MM.1S (cell line): ENCODE results near the gene C18orf63.

Experiments used
- DNase-seq: peaks from one replicate; pipeline ENCODE4 v3.0.0-alpha.2; 2015
- H2AFZ ChIP-seq: fragments of 300-600 bp; sonication (generic); 2 replicates; pipeline ENCODE4 v1.6.0; 2016; ENCODE audit warnings: antibody characterized with exemption, low read length
- H3F3A ChIP-seq: fragments of 300-600 bp; sonication (generic); 2 replicates; pipeline ENCODE4 v1.6.1; 2016; ENCODE audit warnings: mild to moderate bottlenecking, antibody characterized with exemption, low read length, moderate library complexity, mixed read lengths; ENCODE audit not compliant: insufficient read depth
- H3K27ac ChIP-seq: fragments of 300-600 bp; sonication (generic); 2 replicates; pipeline ENCODE4 v1.5.1; 2016; ENCODE audit warnings: mild to moderate bottlenecking, low read length
- H3K27me3 ChIP-seq: fragments of 300-600 bp; sonication (generic); replicated peaks from 2 replicates; pipeline ENCODE4 v1.6.0; 2016; ENCODE audit warnings: low read length; ENCODE audit not compliant: insufficient read depth
- H3K36me3 ChIP-seq: fragments of 300-600 bp; sonication (generic); replicated peaks from 2 replicates; pipeline ENCODE4 v1.6.1; 2016; ENCODE audit warnings: mild to moderate bottlenecking, low read length, mixed read lengths; ENCODE audit not compliant: insufficient read depth
- H3K4me1 ChIP-seq: fragments of 300-600 bp; sonication (generic); 2 replicates; pipeline ENCODE4 v1.6.1; 2016; ENCODE audit warnings: low read length, mixed read lengths
- H3K4me2 ChIP-seq: fragments of 300-600 bp; sonication (generic); 2 replicates; pipeline ENCODE4 v1.6.0; 2016; ENCODE audit warnings: low read depth, low read length
- H3K4me3 ChIP-seq: fragments of 300-600 bp; sonication (generic); 2 replicates; pipeline ENCODE4 v1.5.1; 2016; ENCODE audit warnings: low read length, mixed read lengths
- H3K79me2 ChIP-seq: fragments of 300-600 bp; sonication (generic); 2 replicates; pipeline ENCODE4 v1.6.1; 2016; ENCODE audit warnings: mixed run types, low read length, mixed read lengths
- H3K9ac ChIP-seq: fragments of 300-600 bp; sonication (generic); 2 replicates; pipeline ENCODE4 v1.6.1; 2016; ENCODE audit warnings: low read length, mixed read lengths
- H3K9me2 ChIP-seq: fragments of 300-600 bp; sonication (generic); replicated peaks from 2 replicates; pipeline ENCODE4 v1.6.1; 2016; ENCODE audit warnings: mild to moderate bottlenecking, low read length, mixed read lengths; ENCODE audit not compliant: insufficient read depth
- H3K9me3 ChIP-seq: fragments of 300-600 bp; sonication (generic); replicated peaks from 2 replicates; pipeline ENCODE4 v1.6.1; 2016; ENCODE audit warnings: mild to moderate bottlenecking, low read length, mixed read lengths; ENCODE audit not compliant: insufficient read depth
- H4K20me1 ChIP-seq: fragments of 300-600 bp; sonication (generic); 2 replicates; pipeline ENCODE4 v1.6.1; 2016; ENCODE audit warnings: mild to moderate bottlenecking, low read length, moderate library complexity, mixed read lengths; ENCODE audit not compliant: insufficient read depth
- CTCF ChIP-seq: fragments of 300-600 bp; sonication (generic); IDR thresholded peaks from 2 replicates; pipeline ENCODE4 v1.5.1; 2016; ENCODE audit warnings: antibody characterized with exemption, low read length, mixed read lengths
- EZH2 ChIP-seq: fragments of 300-600 bp; sonication (generic); optimal IDR thresholded peaks from 2 replicates; pipeline ENCODE3; 2017; ENCODE audit warnings: low read depth, mild to moderate bottlenecking, antibody characterized with exemption, low read length, mixed read lengths
- EZH2phosphoT487 ChIP-seq: fragments of 300-600 bp; sonication (generic); IDR thresholded peaks from 2 replicates; pipeline ENCODE4 v1.6.1; 2018; ENCODE audit warnings: antibody characterized with exemption, low read length

Gene C18orf63

GRCh38 chr18:74299746-74300145 lies 15.9 kb upstream of the C18orf63 start:
- Histone ChIP-seq H3K9ac (no peak overlapping the region), H3K4me3 (no peak overlapping the region), H3K36me3 (no peaks in the 10 kb centered on the region), H3K9me3 (no peaks in the 10 kb centered on the region), H3K79me2 (no peaks in the 10 kb centered on the region), H3K27me3 (no peaks in the 10 kb centered on the region), H2AFZ (no peak overlapping the region), H3K4me2 (no peak overlapping the region), H4K20me1 (no peaks in the 10 kb centered on the region), H3K27ac (no peak overlapping the region), H3K4me1 (no peaks in the 10 kb centered on the region), H3K9me2 (no peaks in the 10 kb centered on the region), H3F3A (no peaks in the 10 kb centered on the region; the same call in 1 of the 2 replicates)
- no peak for TF ChIP-seq EZH2
- TF ChIP-seq CTCF = no peak
- no peak for TF ChIP-seq EZH2phosphoT487
- no peak for DNase-seq

- H2AFZ ChIP-seq = no peak overlapping the region
- H3K9me2 ChIP-seq = no peaks in the 10 kb centered on the region
- no peaks in the 10 kb centered on the region for H3K9me3 ChIP-seq
- no peak overlapping the region for H3K9ac ChIP-seq
- H3K36me3 ChIP-seq = no peaks in the 10 kb centered on the region
- no peaks in the 10 kb centered on the region for H3K79me2 ChIP-seq
- H4K20me1 ChIP-seq = no peaks in the 10 kb centered on the region
- no peaks in the 10 kb centered on the region for H3K4me1 ChIP-seq
- peak; percentile 41 for DNase-seq
- H3K27ac ChIP-seq = no peak overlapping the region
- no peak overlapping the region for H3K4me3 ChIP-seq
- TF ChIP-seq EZH2 (no peak), EZH2phosphoT487 (no peak), CTCF (no peak)
- no peaks in the 10 kb centered on the region for H3K27me3 ChIP-seq
- H3K4me2 ChIP-seq = peak overlapping the region; percentile 14; the same call in 1 of the 2 replicates
- no peaks in the 10 kb centered on the region; the same call in 1 of the 2 replicates for H3F3A ChIP-seq
Observed at GRCh38 chr18:74303306-74303705, 12.3 kb upstream of the C18orf63 start.

- H3K4me2 ChIP-seq = no peak overlapping the region
- H3K27me3 ChIP-seq = no peaks in the 10 kb centered on the region
Observed at GRCh38 chr18:74303936-74304335, 11.7 kb upstream of the C18orf63 start.

More at GRCh38 chr18:74303936-74304335, 11.7 kb upstream of the C18orf63 start:
- Histone ChIP-seq H3K9me2 (no peaks in the 10 kb centered on the region), H3K36me3 (no peaks in the 10 kb centered on the region), H3K4me3 (no peak overlapping the region), H3K9ac (no peak overlapping the region), H4K20me1 (no peaks in the 10 kb centered on the region), H3K9me3 (no peaks in the 10 kb centered on the region), H3K79me2 (no peaks in the 10 kb centered on the region), H3F3A (no peaks in the 10 kb centered on the region; the same call in 1 of the 2 replicates), H3K27ac (no peak overlapping the region), H3K4me1 (no peaks in the 10 kb centered on the region), H2AFZ (no peak overlapping the region)
- DNase-seq = no peak
- TF ChIP-seq CTCF = no peak
- no peak for TF ChIP-seq EZH2
- no peak for TF ChIP-seq EZH2phosphoT487
